Astrocyte of the spinal cord (primary cell): Measurements from ENCODE around the gene SHPK.
A peak's percentile ranks its signal among the peaks of the same experiment; 100 is the strongest.
"Not testable (repeated sequence)": the region's sequence is repeated elsewhere in the genome, so short reads cannot be mapped to it uniquely, and the experiment has no call there.

Experiments used
- DNase-seq: peaks from one replicate; pipeline ENCODE4 v3.0.0; 2011; ENCODE audit warnings: low read depth, low spot score
- H3K4me3 ChIP-seq: 2 replicates; pipeline ENCODE4 v1.5.1; 2011; ENCODE audit warnings: low read depth, mild to moderate bottlenecking, low read length, moderate library complexity
- CTCF ChIP-seq: IDR thresholded peaks from 2 replicates; pipeline ENCODE4 v1.5.1; 2012; ENCODE audit warnings: low read depth, mild to moderate bottlenecking, low read length, inconsistent platforms
- in situ Hi-C: cut with HindIII; loops from 2 replicates; pipeline ENCODE4 v1.10.0; 2017; ENCODE audit warnings: low sequenced_read_pairs

Gene SHPK

GRCh38 chr17:3582915-3583314 lies 53.1 kb downstream of the SHPK start:
- no peak for TF ChIP-seq CTCF
- no peak overlapping the region for H3K4me3 ChIP-seq
- in situ Hi-C loops = no loop called here
- DNase-seq = no peak

GRCh38 chr17:3578667-3579066 lies 57.4 kb downstream of the SHPK start:
- DNase-seq, H3K4me3 ChIP-seq, in situ Hi-C loops: not testable (repeated sequence)

DNA sequence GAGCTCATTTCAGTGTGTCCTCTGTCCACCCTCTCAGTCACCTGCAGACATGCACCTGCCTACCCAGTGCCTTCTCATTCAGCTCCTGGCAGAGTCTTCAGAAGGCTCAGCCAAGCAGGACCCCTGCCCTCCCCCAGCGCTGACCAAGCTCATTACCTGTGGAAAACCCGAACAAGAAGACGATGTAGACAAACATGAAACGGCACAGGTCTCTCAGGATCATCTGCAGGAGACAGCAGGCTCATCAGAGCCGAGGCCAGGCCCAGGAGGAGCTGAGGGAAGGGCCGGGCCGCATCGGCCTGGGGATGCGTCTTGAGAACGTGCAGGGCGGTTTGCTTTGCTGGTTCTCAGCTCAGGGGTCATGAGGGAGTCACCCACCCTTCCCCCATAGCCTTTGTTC lies 59.1 kb downstream of the SHPK start:
- in situ Hi-C loops = no loop called here
- no peak for DNase-seq
- TF ChIP-seq CTCF = no peak
- no peak overlapping the region for H3K4me3 ChIP-seq

DNA sequence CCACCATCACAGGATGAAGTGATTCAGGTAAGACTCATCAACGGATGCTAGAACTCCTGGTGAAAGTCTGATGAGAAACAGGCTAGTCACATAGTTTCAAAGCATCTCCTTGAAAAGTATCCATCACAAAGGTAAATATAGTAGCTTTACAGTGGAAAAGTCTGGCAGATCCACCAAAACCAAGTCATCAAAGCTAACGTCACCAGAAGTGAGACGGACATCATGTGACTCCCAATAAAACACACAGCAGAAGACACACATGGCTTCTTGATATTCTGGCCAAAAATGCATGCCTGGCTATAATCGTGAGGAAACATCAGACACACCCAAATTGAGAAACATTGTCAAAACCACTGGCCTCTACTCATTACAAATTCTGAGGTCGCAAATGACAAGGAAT lies 60.5 kb downstream of the SHPK start:
- DNase-seq = peak; percentile 5
- no peak overlapping the region for H3K4me3 ChIP-seq
- in situ Hi-C loops = no loop called here
- TF ChIP-seq CTCF = no peak

DNA sequence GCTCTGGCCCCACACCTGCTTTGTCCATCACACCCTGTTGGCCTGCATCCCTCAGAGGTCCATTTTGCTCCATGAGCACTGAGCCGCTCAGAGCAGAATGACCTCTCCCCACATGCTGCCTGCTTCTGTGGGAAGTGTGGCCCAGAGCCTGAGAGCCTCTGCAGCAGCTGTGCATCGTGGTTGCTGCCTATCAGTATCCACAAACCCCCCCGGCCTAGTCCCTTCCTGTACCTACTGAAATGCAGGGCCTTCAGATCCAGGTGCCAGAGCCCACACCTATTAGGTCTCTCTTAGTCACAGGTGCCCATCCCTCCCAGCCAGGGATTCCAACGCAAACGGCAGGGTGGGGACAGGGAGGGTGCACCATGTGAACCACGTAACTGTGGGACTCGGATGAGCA lies 61.8 kb downstream of the SHPK start:
- H3K4me3 ChIP-seq = no peak overlapping the region
- in situ Hi-C loops = no loop called here
- no peak for DNase-seq
- no peak for TF ChIP-seq CTCF

GRCh38 chr17:3573246-3574100 lies 62.6 kb downstream of the SHPK start:
- in situ Hi-C loops = no loop called here
- no peak for TF ChIP-seq CTCF
- H3K4me3 ChIP-seq = no peak overlapping the region
- DNase-seq = no peak

DNA sequence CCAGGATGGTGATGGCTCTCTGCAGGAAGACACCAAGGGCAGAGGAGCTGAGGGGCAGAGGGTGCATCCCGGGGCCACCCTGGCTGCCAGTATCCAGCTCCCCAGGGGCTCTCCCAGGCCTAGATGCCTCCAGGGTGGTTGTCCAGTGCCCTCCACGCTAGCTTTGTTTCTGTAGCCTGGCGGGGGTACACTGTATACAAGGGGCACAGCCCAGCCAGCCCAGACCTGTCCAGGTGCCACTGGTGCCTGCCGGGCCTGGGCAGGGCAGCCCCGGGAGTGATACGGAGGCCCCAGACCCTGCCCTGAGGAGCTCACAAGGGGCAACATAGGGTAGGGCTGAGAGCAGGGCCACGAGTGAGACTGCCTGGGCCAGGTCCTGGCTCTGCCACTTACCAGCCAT lies 63.8 kb downstream of the SHPK start:
- no peak for TF ChIP-seq CTCF
- no peak overlapping the region for H3K4me3 ChIP-seq
- no peak for DNase-seq
- in situ Hi-C loops = no loop called here
